SK-N-MC (cell line): ENCODE data around the gene MYO7A.

Experiments
- EZH2 ChIP-seq: fragments of 200-600 bp; sonication (generic); IDR thresholded peaks from one replicate; pipeline ENCODE4 v1.6.1; 2017; ENCODE audit warnings: antibody characterized with exemption
- FOXP2 ChIP-seq: optimal IDR thresholded peaks from 2 replicates; pipeline ENCODE3; 2011; ENCODE audit warnings: mild to moderate bottlenecking, moderate library complexity; ENCODE audit not compliant: insufficient read depth; ENCODE audit errors: extremely low read length, control extremely low read depth
- POLR2AphosphoS5 ChIP-seq: IDR thresholded peaks from 2 replicates; pipeline ENCODE4 v1.6.1; 2012; ENCODE audit warnings: mild to moderate bottlenecking, low read depth, low read length, borderline replicate concordance

GRCh38 chr11:77124488-77124887, 3.6 kb upstream of the MYO7A start:
- TF ChIP-seq FOXP2 (no peak), EZH2 (no peak), POLR2AphosphoS5 (no peak)
